HEK293 (cell line): ENCODE results near the gene GABRB2.

Experiments
- KLF16 ChIP-seq: fragments of 450-650 bp; formaldehyde crosslinking; IDR thresholded peaks from 2 replicates; pipeline ENCODE4 v1.5.1; 2017; ENCODE audit warnings: missing biosample characterization, missing genetic modification characterization
- TCF7L2 ChIP-seq: IDR thresholded peaks from 2 replicates; pipeline ENCODE4 v1.6.1; 2011; ENCODE audit warnings: low read depth, mild to moderate bottlenecking, inconsistent platforms, low read length, moderate library complexity, borderline replicate concordance
- YY1 ChIP-seq: fragments of 450-650 bp; formaldehyde crosslinking; IDR thresholded peaks from 2 replicates; pipeline ENCODE4 v1.5.1; 2018; ENCODE audit warnings: missing biosample characterization, missing genetic modification characterization
- ZBTB7A ChIP-seq: fragments of 450-650 bp; formaldehyde crosslinking; IDR thresholded peaks from 2 replicates; pipeline ENCODE4 v1.5.1; 2016; ENCODE audit warnings: low read depth, missing biosample characterization, missing genetic modification characterization
- ZFP3 ChIP-seq: fragments of 450-650 bp; formaldehyde crosslinking; IDR thresholded peaks from 2 replicates; pipeline ENCODE4 v1.5.1; 2016; ENCODE audit warnings: low read depth, missing biosample characterization, missing genetic modification characterization
- ZFP69B ChIP-seq: fragments of 450-650 bp; formaldehyde crosslinking; IDR thresholded peaks from 2 replicates; pipeline ENCODE4 v1.5.1; 2016; ENCODE audit warnings: missing biosample characterization, missing genetic modification characterization
- ZNF133 ChIP-seq: fragments of 450-650 bp; formaldehyde crosslinking; IDR thresholded peaks from 2 replicates; pipeline ENCODE4 v1.5.1; 2016; ENCODE audit warnings: missing biosample characterization, missing genetic modification characterization
- ZNF146 ChIP-seq: fragments of 450-650 bp; formaldehyde crosslinking; IDR thresholded peaks from 2 replicates; pipeline ENCODE4 v1.5.1; 2016; ENCODE audit warnings: missing biosample characterization, missing genetic modification characterization
- ZNF174 ChIP-seq: fragments of 450-650 bp; formaldehyde crosslinking; IDR thresholded peaks from 2 replicates; pipeline ENCODE4 v1.5.0; 2017; ENCODE audit warnings: missing biosample characterization, mild to moderate bottlenecking, missing genetic modification characterization
- ZNF658 ChIP-seq: fragments of 450-650 bp; formaldehyde crosslinking; IDR thresholded peaks from 2 replicates; pipeline ENCODE4; 2016; ENCODE audit warnings: missing biosample characterization, missing genetic modification characterization
- ZNF777 ChIP-seq: fragments of 450-650 bp; formaldehyde crosslinking; IDR thresholded peaks from 2 replicates; pipeline ENCODE4 v1.5.1; 2017; ENCODE audit warnings: missing biosample characterization, missing genetic modification characterization, borderline replicate concordance
- ZNF792 ChIP-seq: fragments of 450-650 bp; formaldehyde crosslinking; IDR thresholded peaks from 2 replicates; pipeline ENCODE4 v1.5.1; 2016; ENCODE audit warnings: missing biosample characterization, missing genetic modification characterization
- TF ChIP-seq, protein P1 (sequence below): fragments of 450-650 bp; formaldehyde crosslinking; IDR thresholded peaks from 2 replicates; pipeline ENCODE4 v1.5.1; 2016; ENCODE audit warnings: missing biosample characterization, missing genetic modification characterization
- TF ChIP-seq, protein P2 (sequence below): fragments of 450-650 bp; formaldehyde crosslinking; IDR thresholded peaks from 2 replicates; pipeline ENCODE4 v1.5.1; 2016; ENCODE audit warnings: missing biosample characterization, missing genetic modification characterization

DNA sequence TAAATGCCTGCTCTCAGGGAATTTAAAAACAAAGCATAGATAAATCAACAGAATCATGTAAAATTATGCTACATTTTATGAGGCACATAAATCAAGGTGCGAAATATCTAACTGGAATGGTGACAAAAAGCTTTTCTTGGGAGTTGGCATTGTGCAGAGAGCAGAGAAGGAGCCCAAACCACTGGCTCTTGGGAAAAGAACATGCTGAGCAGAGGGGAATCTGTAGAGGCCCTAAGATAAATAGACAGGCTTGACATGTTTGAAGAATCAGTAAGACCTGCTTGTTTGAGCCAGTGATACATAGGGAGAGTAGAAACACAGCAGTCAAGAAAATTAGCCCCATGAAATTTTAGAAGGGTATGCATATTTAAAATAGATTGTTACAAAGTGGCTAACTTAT lies 85.8 kb downstream of the GABRB2 start:
- TF ChIP-seq, protein P1, sequence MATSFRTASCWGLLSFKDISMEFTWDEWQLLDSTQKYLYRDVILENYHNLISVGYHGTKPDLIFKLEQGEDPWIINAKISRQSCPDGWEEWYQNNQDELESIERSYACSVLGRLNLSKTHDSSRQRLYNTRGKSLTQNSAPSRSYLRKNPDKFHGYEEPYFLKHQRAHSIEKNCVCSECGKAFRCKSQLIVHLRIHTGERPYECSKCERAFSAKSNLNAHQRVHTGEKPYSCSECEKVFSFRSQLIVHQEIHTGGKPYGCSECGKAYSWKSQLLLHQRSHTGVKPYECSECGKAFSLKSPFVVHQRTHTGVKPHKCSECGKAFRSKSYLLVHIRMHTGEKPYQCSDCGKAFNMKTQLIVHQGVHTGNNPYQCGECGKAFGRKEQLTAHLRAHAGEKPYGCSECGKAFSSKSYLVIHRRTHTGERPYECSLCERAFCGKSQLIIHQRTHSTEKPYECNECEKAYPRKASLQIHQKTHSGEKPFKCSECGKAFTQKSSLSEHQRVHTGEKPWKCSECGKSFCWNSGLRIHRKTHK (tag by site-specific recombination), result no peak
- TF ChIP-seq, protein P2, sequence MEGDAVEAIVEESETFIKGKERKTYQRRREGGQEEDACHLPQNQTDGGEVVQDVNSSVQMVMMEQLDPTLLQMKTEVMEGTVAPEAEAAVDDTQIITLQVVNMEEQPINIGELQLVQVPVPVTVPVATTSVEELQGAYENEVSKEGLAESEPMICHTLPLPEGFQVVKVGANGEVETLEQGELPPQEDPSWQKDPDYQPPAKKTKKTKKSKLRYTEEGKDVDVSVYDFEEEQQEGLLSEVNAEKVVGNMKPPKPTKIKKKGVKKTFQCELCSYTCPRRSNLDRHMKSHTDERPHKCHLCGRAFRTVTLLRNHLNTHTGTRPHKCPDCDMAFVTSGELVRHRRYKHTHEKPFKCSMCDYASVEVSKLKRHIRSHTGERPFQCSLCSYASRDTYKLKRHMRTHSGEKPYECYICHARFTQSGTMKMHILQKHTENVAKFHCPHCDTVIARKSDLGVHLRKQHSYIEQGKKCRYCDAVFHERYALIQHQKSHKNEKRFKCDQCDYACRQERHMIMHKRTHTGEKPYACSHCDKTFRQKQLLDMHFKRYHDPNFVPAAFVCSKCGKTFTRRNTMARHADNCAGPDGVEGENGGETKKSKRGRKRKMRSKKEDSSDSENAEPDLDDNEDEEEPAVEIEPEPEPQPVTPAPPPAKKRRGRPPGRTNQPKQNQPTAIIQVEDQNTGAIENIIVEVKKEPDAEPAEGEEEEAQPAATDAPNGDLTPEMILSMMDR (tag by site-specific recombination), result no peak
- TF ChIP-seq ZNF792 (tag by site-specific recombination) (no peak), ZNF777 (tag by site-specific recombination) (no peak), ZFP69B (tag by site-specific recombination) (no peak), ZNF658 (no peak), ZBTB7A (tag by site-specific recombination) (no peak), ZNF133 (tag by site-specific recombination) (no peak), ZNF146 (tag by site-specific recombination) (no peak), KLF16 (tag by site-specific recombination) (no peak), YY1 (no peak), ZNF174 (tag by site-specific recombination) (no peak), TCF7L2 (no peak), ZFP3 (tag by site-specific recombination) (no peak)
